HG02798 (cell line): ENCODE results near the gene TELO2.

Source experiments
- ATAC-seq: cut with Tn5 transposase; IDR thresholded peaks from one replicate; pipeline ENCODE4 v1.9.1; 2021; ENCODE audit warnings: mild to moderate bottlenecking; ENCODE audit not compliant: unreplicated experiment, poor library complexity

TELO2 gene

DNA sequence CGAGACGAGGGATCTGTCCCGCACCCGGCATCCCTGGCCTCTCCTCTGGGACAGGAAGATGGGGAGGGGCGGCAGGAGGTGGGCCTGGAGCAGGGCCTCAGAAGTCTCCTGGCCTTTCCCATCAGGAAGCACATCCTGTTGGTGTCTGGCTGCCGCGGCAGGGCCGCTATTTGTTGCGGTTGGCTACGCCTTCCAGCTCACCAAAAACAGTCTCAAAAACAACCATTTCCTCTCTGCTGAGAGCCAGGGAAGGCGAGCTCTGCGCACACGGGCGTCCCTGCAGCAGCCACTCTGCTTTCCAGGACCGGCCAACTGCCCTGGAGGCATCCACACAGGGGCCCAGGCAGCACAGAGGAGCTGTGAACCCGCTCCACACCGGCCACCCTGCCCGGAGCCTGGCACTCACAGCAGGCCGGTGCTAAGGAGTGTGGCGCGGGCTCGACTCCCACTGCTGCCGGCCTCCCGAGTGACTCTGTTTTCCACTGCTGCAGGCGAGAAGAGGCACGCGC, 40.3 kb downstream of the TELO2 start, which contains the start of gene TMEM204:
TSS of gene TMEM204 (plus strand) at position 224 of the 509 bp plus-strand sequence. CDS start 610 bp downstream, outside the sequence.
- no peak for ATAC-seq

GRCh38 chr16:1534021-1535020, 41.2 kb downstream of the TELO2 start:
- no peak for ATAC-seq

DNA sequence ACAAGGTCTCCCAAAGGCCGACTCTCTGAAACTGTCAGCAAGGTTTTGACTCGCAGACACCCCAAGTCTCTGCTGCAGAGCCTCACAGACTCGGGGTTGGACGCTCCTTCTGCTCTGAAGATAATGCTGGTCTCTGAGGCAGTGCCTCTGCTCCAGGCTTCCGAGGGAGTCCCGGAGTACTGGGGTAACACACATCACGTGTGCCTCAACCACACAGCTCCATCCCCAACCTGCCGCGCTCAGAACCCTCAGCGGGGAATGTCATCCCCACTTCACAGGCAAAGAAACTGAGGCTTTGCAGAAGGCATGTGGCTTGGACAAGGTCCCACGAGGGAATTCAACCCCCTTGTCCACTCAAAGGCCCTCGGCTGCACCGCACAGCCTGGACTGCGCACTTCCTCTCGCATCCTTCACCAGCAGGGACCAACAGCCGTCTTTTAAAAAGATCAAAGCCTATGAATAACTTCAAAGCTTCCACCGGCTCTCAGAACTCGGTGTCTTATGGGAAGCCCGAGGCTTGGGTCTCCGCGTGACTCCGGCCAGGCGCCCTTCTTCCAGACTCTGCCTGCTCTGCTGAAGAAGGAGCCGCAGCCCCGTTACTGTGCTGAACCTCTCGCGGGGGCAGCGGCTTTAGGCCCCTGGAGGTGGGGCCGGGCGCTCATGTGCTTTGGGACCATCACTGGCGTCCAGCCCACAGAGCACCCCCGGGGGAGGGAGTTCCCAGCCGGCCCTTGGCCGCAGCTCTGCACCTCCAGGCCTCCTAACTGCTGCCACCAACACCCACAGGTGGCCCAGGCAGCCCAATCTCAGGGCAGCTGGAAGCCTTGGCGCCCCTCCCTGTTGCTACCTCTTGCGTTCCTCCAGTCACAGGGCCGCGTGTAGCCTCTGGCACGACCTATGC, 42.5 kb downstream of the TELO2 start:
- ATAC-seq = no peak

DNA sequence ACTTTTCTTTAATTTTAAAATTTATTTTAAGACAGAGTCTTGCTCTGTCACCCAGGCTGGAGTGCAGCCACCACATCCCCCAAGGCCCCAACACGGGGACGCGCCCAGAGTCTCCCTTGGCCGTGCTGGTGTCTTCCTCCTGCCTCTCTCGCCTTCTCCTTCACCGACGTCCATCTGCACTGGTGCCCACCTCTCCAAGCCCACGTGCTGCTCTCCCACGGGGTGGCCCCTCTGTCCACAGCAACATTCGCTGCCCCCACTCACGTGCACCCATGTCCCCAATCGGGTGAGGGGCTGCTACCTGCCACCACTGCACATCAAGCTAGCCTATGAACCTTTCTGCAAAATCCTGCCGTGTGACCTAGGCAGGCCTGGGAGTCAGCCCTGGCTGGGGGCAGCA, 43.4 kb downstream of the TELO2 start:
- ATAC-seq = no peak

GRCh38 chr16:1537138-1537577, 44.0 kb downstream of the TELO2 start:
- no peak for ATAC-seq

- ATAC-seq = no peak
These were observed 44.7 kb downstream of the TELO2 start for GRCh38 chr16:1537763-1538289.

DNA sequence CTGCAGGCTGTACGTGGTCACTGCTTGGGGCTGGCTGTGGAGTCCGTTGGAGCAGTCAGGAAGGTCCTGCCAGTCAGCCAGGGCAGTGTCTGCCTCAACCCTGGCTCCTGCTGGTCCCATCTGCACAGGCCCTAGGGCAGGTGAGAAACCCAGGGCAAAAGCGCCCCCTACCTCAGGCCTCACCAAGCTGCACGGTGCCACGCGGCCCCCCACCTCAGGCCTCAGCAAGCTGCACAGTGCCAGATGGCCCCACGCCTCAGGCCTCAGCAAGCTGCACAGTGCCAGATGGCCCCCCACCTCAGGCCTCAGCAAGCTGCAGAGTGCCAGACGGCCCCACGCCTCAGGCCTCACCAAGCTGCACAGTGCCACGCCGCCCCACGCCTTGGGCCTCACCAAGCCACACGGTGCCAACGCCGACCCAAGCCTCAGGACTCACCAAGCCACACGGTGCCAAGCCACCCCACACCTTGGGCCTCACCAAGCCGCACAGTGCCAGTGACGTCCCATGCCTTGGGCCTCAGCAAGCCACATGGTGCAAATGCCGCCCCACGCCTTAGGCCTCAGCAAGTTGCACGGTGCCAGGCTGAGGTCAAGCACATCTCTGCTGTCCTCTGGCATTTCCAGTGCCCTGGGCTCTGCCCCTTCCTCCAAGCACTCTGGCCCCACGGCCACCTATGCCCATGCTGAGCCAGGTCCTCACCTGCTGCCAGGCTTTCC, 45.8 kb downstream of the TELO2 start:
- no peak for ATAC-seq

DNA sequence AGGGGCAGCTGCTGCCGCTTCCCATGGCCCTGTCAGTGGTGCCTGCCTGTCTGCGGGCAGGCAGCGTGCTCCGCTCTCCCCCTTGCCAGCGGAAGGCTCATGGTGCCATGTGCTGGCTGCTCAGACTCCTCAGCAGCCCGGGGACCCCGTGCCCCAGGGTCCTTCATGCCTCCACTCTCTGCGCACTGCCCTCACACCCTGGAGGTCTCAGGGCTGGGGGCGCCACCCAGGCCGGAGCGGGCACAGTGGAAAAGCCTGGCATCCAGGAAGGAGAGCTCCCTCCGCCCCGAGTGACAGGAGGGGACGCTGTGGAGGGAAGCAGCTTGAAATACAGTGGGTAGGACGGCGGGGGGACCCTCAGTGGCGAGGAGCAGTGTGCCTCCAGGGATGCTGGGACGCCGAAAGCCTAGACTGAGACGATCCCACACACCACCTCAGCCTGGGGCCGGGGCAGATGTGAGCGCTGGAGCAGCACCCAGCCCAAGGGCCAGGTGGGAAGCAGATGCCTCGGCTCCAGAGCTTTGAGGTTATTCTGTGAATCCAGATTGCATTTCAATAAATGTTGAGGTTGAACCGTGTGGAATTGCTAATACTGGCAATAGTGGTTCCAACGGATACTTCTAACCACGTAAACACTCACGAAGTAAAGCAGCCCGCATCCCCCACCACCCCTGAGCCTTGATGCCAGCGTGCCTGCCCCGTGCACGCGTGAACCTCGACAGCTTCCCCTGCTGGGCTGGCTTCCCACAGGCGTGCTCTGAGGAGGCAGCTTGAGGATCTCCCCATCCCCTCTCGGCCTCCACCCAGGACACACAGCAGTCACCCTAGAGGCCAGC, 46.8 kb downstream of the TELO2 start:
- no peak for ATAC-seq

DNA sequence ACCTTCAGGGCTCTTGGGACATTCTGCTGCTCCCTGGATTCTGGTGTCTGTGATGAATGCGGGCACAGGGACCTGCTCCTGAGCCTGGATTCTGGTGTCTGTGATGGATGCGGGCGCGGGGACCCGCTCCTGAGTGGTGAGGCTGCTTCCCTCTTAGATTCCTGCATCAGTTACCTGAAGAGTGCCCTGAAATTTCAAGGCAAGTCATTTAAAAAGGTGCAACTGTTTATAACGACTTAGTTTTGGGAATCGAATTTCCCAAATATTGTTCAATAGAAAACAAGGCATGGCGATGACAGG, 47.3 kb downstream of the TELO2 start:
- ATAC-seq = no peak

DNA sequence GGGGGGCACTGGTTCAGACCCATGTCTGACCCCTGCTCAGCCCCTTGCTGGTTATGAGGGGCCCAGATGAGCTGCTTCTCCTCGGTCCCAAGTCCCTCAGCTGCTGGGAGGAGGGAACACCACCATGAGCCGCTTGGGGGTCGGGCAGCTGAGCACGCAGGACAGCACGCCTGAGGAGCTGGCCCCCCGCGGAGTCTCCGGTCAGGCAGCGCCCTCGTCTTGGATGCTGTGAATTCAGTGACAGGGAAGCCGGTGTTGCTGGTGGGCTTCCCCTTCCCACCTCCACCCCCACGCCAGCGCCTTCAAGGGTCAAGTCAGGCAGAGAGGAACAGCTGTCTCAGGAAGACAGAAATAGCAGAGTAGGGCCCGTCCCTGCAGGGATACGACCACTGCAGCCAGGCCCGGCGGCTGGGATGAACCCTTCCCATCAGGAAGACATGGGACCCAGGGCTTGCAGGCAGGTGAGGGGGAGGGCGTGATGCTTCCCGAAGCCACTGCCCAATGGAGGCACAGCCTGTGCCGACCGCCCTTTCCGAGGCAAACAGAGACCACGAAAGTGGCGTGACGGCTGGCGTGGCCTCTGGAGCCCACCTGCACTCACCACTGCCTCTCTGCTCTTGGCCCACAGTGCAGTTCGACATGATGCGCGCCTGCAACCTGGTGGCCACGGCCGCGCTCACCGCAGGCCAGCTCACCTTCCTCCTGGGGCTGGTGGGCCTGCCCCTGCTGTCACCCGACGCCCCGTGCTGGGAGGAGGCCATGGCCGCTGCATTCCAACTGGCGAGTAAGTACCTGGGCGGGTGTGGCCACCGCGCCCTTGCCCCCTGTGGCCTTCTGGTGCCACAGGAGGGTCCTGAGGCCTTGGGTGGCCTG, 48.4 kb downstream of the TELO2 start:
- ATAC-seq = no peak

GRCh38 chr16:1542166-1542500, 49.0 kb downstream of the TELO2 start:
- ATAC-seq = no peak

- no peak for ATAC-seq
These were observed 49.4 kb downstream of the TELO2 start for GRCh38 chr16:1542533-1542932.

GRCh38 chr16:1543085-1543896, 50.1 kb downstream of the TELO2 start:
- ATAC-seq = no peak

DNA sequence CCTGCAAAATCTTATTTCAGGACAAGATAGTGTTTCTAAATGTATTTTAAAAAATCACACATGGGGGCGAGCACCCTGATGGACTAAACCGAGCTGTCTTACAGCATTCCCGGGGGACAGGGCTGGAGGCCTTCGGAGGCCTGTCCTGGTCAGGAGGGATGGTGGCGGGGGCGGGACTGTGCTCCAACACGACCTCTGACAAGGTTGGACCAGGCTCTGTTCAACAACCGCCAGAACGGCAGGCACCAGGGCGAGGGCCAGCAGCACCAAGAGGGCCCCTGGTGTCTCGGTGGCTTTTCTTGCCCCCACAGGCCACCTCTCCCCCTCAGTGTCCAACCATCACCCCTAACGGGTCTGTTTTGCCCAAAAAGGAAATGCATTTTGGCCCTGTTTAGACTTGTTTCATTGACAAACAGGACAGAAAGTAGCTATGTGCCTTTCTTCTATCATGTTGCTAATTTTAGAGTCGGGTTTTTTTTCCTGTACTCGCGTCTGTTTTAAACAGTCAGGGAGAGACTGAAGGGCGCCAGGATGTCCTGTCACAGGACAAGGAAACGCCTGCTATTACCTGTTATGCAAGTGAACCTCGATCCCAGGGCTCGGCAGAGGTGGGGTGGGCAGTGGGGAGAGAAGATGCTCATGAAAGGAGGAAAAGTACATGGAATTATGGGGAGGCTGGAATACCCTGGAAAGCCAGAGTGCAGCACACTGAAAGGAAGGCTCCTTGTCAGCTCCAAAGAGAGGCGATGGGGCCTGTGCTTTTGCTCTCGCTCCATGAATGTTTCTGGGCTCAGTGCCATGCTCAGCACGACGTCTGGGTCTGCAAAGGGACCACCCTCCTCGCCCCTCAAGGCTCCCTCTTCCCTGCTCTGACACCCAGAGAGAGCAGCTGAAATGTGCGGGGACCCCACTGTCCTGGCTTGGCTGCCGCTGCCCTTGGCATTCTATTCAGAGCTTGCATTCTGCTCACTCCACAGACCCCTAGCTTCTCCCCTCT, 52.2 kb downstream of the TELO2 start:
- no peak for ATAC-seq

GRCh38 chr16:1546430-1546829, 53.3 kb downstream of the TELO2 start:
- no peak for ATAC-seq

GRCh38 chr16:1548233-1548632, 55.1 kb downstream of the TELO2 start:
- ATAC-seq = no peak
